ENCODE results near the gene ARHGAP21. TPM values are rescaled to one million over a fixed set of nuclear protein-coding genes. Genes with fewer than 3 reads are reported as not detected.
"Not testable (repeated sequence)": the region's sequence is repeated elsewhere in the genome, so short reads cannot be mapped to it uniquely, and the experiment has no call there.

Gene ARHGAP21
- total RNA-seq, 2 donors from 2014 or later = 18.4 to 27.2 TPM

DNA sequence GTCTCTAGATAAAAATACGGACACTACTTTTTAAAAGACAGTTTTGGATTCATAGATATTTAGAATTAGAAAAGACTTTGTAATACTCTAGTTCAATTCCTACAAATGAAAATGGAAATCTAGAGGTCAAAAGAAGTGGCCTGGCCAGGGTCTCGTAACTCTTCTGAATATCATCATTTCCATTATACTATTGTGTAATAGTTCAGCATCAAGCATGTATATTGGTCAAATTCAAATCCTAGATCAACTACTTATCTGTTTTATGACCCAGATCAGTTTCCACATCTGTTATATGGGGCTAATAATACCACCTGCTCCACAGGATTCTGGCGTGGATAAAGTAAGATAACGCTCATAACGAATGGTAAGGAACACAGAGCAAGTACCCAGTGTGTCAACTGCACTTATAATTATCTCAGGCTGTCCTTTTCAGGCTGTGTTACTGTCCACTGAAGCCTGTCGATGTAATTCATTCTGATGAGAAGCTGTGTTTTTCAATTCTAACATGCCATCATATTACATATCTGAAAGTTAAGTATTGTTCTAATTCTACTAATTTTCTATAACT lies 54.3 kb downstream of the ARHGAP21 start:
- ATAC-seq = no peak
- Mint-ChIP-seq H3K36me3 (no peaks in the 10 kb centered on the region), H3K27ac (no peak overlapping the region), H3K9me3 (peaks cover 0 to 5% of the 10 kb centered on the region in 2 donors)
- no peak for DNase-seq (ENCODE audit: low spot score in 2 of 2)

DNA sequence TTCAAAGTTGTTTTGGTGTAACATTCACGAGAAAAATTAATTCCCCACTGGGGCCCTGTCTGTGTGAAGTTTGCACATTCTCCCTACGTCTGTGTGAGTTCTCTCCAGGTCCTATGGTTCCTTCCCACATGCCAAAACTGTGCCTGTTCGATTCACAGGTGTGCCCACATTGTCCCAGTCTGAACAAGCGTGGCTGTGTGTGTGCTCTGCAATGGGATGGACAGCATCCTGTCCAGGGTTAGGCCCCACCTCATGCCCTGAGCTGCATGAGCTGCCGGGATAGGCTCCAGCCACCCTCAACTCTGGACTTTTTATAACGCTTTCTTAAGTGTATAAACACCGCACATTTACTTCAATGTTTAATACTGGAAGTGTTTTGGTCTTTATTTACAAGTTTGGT lies 55.4 kb downstream of the ARHGAP21 start:
- H3K27ac Mint-ChIP-seq = no peak overlapping the region
- ATAC-seq (no peak), DNase-seq (ENCODE audit: low spot score in 2 of 2) (no peak)
- H3K36me3 Mint-ChIP-seq = no peaks in the 10 kb centered on the region
- peaks cover 0 to 5% of the 10 kb centered on the region in 2 donors for H3K9me3 Mint-ChIP-seq

DNA sequence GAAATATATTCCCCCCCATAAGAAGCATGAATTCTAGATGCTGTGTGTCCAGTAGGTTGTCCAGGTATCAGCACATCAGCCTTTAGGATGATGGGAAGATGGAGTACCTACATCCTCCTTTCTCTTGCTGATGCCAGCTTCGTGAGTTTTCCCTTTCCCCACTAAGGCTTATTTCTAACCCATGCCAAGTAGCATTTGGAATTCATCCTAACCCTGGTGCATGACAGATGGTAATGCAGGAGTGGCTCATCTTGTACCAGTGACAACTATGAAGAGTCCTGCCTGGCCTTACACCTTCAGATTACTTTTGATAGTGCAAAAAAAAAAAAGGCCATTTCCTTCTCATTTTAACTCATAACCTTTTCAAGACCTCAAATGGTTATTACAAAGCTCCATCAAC lies 58.7 kb downstream of the ARHGAP21 start:
- H3K27ac Mint-ChIP-seq = no peak overlapping the region
- H3K9me3 Mint-ChIP-seq = no peaks in the 10 kb centered on the region
- DNase-seq (ENCODE audit: low spot score in 2 of 2) (no peak), ATAC-seq (no peak)
- H3K36me3 Mint-ChIP-seq = no peaks in the 10 kb centered on the region

DNA sequence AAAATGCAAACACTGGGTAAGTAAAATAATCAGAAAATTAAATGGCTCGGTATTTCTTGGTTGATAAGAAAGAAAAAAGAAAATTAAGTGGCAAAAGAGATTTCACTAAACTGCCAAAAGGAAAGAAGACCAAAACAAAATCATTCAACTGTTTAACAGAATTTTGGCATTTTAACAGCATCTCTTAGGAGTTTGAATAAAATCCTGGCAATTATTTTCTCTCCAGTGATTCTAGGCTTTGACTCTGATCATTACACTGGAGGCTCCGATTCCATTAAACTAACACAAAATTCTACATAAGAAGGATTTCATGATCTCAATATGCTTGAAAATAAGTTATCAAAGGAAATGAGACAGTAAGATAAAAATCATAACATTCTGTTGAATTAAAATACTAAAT lies 62.3 kb downstream of the ARHGAP21 start:
- ATAC-seq (no peak), DNase-seq (ENCODE audit: low spot score in 2 of 2) (no peak)
- H3K36me3 Mint-ChIP-seq = peaks cover 0 to 8% of the 10 kb centered on the region in 2 donors
- H3K9me3 Mint-ChIP-seq = no peaks in the 10 kb centered on the region
- no peak overlapping the region for H3K27ac Mint-ChIP-seq

DNA sequence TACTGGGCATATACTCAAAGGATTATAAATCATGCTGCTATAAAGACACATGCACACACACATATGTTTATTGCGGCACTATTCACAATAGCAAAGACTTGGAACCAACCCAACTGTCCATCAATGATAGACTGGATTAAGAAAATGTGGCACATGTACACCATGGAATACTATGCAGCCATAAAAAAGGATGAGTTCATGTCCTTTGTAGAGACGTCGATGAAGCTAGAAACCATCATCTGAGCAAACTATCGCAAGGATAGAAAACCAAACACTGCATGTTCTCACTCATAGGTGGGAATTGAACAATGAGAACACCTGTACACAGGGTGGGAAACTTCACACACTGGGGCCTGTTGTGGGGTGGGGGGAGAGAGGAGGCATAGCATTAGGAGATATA lies 65.4 kb downstream of the ARHGAP21 start:
- not testable (repeated sequence) for H3K27ac Mint-ChIP-seq; ATAC-seq; DNase-seq (ENCODE audit: low spot score in 2 of 2); H3K36me3 Mint-ChIP-seq; H3K9me3 Mint-ChIP-seq

DNA sequence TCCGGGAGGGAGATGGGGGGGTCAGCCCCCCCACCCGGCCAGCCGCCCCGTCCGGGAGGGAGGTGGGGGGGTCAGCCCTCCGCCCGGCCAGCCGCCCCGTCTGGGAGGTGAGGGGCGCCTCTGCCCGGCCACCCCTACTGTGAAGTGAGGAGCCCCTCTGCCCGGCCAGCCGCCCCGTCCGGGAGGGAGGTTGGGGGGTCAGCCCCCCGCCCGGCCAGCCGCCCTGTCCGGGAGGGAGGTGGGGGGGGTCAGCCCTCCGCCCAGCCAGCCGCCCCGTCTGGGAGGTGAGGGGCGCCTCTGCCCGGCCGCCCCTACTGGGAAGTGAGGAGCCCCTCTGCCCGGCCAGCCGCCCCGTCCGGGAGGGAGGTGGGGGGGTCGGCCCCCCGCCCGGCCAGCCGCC lies 67.4 kb downstream of the ARHGAP21 start:
- H3K27ac Mint-ChIP-seq; H3K36me3 Mint-ChIP-seq; H3K9me3 Mint-ChIP-seq; DNase-seq (ENCODE audit: low spot score in 2 of 2); ATAC-seq: not testable (repeated sequence)

DNA sequence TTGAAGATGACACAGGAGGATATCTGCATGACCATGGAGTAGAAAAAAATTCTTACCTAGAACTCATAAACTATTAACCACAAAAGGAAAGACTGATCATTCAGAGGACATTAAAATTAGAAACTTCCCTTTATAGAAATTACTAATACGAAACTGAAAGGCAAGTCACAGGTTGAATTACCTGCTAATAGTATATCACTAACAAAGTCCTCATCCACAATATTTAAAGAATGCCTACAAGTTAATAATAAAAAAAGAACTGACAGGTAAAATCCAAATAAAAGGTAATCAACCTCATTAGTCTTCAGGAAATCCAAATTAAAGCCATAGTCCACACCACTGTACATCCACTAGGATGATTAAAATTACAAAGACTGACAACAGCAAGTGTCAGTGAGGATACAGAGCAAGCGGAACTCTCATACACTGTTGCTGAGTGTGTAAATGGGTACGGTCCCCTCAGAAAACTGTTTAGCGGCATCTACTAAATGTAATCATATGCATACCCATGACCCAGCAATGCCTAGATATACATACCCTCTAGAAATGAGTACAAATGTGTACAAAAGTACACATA lies 71.2 kb downstream of the ARHGAP21 start:
- H3K9me3 Mint-ChIP-seq = no peaks in the 10 kb centered on the region
- no peaks in the 10 kb centered on the region for H3K36me3 Mint-ChIP-seq
- DNase-seq (ENCODE audit: low spot score in 2 of 2) (no peak), ATAC-seq (peak in 1 of 2 donors; percentile 35)
- H3K27ac Mint-ChIP-seq = no peak overlapping the region

DNA sequence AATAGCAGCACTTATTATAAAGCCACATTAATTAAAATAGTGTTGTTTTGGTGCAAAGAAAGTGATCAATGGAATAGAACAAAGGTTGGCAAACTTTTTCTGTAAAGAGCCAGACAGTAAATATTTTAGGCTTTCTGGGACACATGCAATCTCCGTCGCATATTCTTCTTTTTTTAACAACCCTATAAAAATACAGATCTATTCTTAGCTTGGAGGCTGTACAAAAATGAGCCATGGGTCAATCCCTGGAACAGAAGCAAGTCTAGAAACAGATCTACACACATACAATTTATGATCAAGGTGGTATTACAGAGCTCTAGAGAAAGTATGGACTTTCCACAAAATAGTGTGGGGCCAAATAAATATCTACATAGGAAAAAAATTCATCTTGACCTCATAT lies 71.8 kb downstream of the ARHGAP21 start:
- H3K9me3 Mint-ChIP-seq = no peaks in the 10 kb centered on the region
- H3K36me3 Mint-ChIP-seq = no peaks in the 10 kb centered on the region
- no peak overlapping the region for H3K27ac Mint-ChIP-seq

DNA sequence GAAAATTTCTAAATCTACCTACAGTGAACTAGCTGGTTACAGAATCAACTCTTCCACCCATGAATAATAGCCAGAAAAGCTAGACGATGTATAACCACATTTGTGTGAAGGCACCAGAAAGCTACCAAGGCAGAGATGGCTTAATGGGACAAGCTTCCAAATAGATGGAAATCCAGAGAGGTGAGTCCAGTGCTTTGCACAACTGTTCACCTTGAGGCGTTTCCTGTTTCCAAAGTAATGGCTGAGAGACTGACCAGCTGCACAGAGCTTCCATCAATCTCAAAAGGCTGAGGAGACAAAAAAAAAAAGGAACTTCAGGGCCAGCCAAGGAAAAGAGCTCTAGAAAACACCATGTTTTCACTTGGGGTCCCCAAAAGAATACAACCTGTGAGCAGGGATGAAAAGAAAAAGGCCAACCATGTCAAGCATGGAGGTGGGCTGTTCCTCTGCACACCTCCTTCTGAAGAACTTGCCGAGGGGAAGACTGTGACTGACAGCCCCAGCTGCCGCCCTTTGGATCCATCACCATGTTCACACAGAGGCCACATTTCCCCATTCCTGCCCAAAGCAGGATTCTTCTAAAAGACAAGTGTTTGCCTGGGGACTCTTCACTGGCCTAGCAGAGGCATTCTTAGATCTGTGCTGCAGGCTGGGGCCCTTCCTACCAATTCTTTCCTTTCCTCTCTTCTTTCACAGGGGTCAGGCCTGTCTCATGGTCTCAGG lies 72.9 kb downstream of the ARHGAP21 start:
- H3K27ac Mint-ChIP-seq = no peak overlapping the region
- no peak for DNase-seq (ENCODE audit: low spot score in 2 of 2)
- H3K36me3 Mint-ChIP-seq = no peaks in the 10 kb centered on the region
- no peaks in the 10 kb centered on the region for H3K9me3 Mint-ChIP-seq
- no peak for ATAC-seq

More for the DNA sequence above, 71.8 kb downstream of the ARHGAP21 start:
- DNase-seq (ENCODE audit: low spot score in 2 of 2) = no peak
- ATAC-seq = no peak

DNA sequence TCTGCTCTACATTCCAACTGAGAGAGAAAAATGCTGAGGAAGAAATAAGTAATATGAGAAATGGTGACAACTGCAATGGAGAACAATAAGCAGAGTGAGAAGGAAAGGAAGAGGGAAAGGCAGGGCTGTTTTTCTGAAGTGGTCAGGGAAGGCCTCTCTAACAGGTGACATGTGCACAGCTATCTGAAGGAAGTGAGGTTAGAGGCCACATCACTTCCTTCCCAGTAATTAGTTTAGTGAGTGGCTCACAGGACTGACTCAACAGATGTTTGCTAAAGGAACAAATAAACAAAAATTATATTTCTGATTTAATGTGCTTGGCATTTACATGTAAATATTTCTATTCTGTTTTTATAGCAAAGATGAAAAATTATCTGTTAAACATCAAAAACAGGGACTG lies 77.9 kb downstream of the ARHGAP21 start:
- ATAC-seq = no peak
- Mint-ChIP-seq H3K36me3 (no peaks in the 10 kb centered on the region), H3K27ac (peak overlapping the region in 1 of 2 donors; percentile 2), H3K9me3 (no peaks in the 10 kb centered on the region)
- DNase-seq (ENCODE audit: low spot score in 2 of 2) = no peak

DNA sequence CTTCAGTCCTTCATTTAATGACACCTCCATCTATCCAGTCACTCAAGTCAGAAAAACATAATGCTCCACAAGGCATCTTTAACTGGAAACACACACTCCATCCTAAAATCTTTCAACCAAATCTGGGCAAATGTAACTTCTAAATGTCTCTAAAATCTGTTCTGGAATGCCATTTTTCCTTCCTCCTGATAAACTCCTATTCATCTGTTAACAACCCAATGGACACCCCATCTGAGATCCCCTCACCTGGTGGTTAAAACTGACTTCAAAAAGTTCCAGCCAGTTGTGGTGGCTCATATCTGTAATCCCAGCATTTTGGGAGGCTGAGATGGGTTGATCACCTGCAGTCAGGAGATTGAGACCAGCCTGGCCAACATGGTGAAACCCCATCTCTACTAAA lies 78.7 kb downstream of the ARHGAP21 start:
- no peak for DNase-seq (ENCODE audit: low spot score in 2 of 2)
- no peak for ATAC-seq
- Mint-ChIP-seq H3K9me3 (no peaks in the 10 kb centered on the region), H3K27ac (no peak overlapping the region), H3K36me3 (no peaks in the 10 kb centered on the region)

DNA sequence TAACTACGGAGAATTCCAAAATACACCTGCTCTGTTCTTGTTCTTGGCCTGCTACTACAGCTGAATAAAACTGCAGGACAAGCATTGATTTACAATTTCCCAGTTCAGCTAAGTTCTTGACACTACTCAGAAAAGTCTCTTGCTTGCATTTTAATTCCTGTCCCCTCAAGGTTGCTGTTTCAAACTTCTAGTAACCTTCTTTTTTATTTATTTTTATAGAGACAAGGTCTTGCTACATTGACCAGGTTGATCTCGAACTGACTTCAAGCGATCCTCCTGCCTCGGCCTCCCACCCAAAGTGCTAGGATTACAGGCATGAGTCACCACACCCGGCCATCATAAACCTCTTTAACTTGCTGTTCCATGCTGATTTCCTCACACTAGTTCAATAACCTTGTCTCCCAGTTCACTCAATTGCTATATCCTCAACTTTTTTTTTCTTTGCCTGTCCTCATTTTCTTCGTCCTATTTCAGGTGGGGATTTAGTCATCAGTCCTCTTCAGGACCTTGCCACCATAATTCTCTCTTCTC lies 79.9 kb downstream of the ARHGAP21 start:
- Mint-ChIP-seq H3K27ac (no peak overlapping the region), H3K36me3 (no peaks in the 10 kb centered on the region), H3K9me3 (no peaks in the 10 kb centered on the region)
- ATAC-seq (no peak), DNase-seq (ENCODE audit: low spot score in 2 of 2) (no peak)

DNA sequence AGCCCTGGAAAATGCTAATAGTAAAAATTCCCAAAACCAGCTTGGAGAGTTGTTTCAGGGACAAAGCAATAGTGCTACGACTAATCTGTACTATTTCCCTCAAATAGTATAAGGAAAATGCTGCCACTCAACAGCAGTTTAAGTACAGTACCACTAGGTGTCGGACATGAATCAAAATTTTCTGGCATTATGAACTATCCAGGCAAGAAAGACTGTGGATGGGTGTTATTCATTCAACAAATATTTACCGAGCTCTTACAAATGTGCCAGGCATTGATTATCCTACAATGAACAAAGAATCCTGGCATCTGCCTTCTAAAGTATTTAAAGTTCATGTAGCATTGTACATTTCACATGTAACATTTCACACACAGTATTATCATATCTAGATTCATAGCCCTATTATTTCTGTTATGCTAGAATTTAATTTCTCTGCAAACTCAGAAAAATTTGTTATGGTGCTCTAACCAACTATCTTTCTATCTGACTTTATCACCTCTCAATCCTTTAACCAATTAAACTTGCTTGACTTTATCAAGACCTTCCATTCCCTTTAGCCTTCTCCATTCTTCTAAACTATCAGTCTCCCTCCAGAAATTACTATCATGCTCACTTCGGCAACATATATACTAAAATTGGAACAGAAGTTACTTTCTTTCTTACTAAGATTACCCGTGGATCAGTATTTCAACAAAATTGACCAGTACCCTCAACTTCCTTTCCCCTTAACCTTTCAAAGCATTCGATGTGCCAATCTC lies 80.6 kb downstream of the ARHGAP21 start:
- no peaks in the 10 kb centered on the region for H3K9me3 Mint-ChIP-seq
- ATAC-seq (peak; percentile 60 to 79), DNase-seq (ENCODE audit: low spot score in 2 of 2) (peak in 1 of 2 donors; percentile 10)
- no peaks in the 10 kb centered on the region for H3K36me3 Mint-ChIP-seq
- no peak overlapping the region for H3K27ac Mint-ChIP-seq

DNA sequence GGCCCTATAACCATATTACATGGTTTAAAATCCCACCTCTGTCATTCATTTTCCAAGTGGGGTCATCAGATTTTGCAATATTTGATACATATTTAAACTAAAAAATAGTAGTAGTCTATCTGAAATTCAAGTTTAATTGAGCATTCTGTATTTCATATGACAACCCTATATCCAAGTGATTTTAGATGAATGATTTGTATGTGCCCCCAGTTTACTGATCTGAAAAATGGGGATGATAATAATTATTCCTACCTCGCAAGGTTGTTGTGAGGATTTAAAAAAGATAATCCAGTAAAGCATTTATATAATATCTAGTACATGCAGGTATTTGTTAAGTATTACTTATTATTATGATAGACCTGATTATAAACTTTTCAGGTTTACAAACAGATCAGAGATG lies 84.6 kb downstream of the ARHGAP21 start:
- Mint-ChIP-seq H3K9me3 (no peaks in the 10 kb centered on the region), H3K36me3 (no peaks in the 10 kb centered on the region), H3K27ac (no peak overlapping the region)
- ATAC-seq (no peak), DNase-seq (ENCODE audit: low spot score in 2 of 2) (no peak)

DNA sequence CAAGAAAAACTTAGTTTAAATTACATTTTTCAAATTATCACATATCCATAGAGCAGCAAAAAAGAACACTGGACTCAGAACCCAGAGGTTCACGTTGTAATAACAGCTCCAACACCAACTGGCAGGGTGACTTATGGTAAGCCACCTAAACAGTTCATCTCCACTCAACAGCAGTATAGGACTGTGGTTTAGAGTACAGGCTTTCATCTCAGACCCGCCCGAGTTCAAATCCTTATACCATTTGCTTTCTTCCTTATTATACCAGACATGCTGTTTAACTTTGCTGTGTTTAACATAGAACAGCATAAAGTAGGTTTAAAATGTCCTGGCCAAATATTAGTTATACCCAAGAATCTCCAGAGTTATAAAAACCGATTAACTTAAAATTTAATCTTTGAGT lies 97.9 kb downstream of the ARHGAP21 start:
- no peaks in the 10 kb centered on the region for H3K9me3 Mint-ChIP-seq
- ATAC-seq (no peak), DNase-seq (ENCODE audit: low spot score in 2 of 2) (no peak)
- H3K27ac Mint-ChIP-seq = no peak overlapping the region
- H3K36me3 Mint-ChIP-seq = peaks cover 0 to 5% of the 10 kb centered on the region in 2 donors

DNA sequence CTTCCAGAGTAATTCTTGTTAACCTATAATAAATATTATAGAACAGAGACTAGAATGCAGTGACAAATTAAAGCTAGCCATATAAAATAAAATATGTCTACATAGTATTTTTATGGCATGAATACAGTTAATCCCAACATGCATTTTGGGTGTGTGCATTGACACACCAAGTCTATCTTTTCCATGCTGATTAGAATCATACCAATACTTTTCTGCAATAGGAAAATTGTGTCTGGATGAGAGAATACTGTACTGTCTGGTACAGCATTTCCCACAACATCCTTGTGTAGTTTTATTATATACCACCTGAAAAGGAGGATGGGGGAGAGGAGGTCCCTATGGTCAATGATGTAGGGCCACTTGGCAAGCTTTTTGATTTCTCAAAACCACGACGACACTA lies 100.3 kb downstream of the ARHGAP21 start:
- peaks cover 0 to 7% of the 10 kb centered on the region in 2 donors for H3K36me3 Mint-ChIP-seq
- no peak for ATAC-seq
- no peak for DNase-seq (ENCODE audit: low spot score in 2 of 2)
- no peaks in the 10 kb centered on the region for H3K9me3 Mint-ChIP-seq
- peak overlapping the region in 1 of 2 donors; percentile 55 for H3K27ac Mint-ChIP-seq

DNA sequence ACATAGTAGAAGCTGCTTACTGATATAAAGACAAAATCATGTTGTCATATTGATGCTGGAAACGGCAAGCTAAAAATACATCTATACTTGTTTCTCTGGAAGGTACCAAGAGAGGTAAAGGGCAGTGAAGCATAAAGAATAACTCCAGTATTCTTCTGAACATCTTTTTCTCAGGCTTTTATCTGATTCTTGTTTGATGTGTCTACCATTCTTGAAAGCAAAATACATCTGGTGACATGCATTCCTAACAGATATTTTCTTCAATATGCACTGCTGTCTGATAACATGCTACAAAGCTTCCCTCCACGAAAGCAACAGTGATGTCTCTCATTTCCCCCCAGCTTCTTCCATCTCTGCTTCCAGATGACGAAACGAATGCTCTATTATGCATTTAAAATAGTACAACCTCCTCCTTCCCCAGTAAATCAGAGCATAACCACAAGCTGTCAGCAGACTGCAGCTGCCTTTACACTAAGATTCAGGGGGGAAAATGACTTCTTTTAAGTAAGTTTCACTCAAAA lies 100.8 kb downstream of the ARHGAP21 start:
- peak overlapping the region in 1 of 2 donors; percentile 55 for H3K27ac Mint-ChIP-seq
- ATAC-seq = peak in 1 of 2 donors; percentile 32
- no peaks in the 10 kb centered on the region for H3K9me3 Mint-ChIP-seq
- DNase-seq (ENCODE audit: low spot score in 2 of 2) = no peak
- H3K36me3 Mint-ChIP-seq = peaks cover 0 to 7% of the 10 kb centered on the region in 2 donors

All from activated naive CD4-positive, alpha-beta T cell treated with anti-CD3 and anti-CD28 coated beads, Interleukin-2, amount 50 U/mL, for 72 hours (primary cell).